Upper lobe of left lung (tissue), 4 donors: ENCODE data around the gene DYNLRB2.

Experiments
- CTCF ChIP-seq, 6 experiments: fragments of 450-650 bp in 4 of 6; fragments of 200-600 bp in 2 of 6; sonication (generic) in 2 of 6; IDR thresholded peaks; one replicate each; pipeline ENCODE4 v1.5.1; 2016 to 2019; ENCODE audit warnings: antibody characterized with exemption in 6 of 6
- EP300 ChIP-seq, 4 donors: sonication (generic); formaldehyde crosslinking; IDR thresholded peaks; one replicate each; pipeline ENCODE4 v1.5.1; 2017; ENCODE audit warnings: antibody characterized with exemption in 4 of 4, control low read depth in 2 of 4
- POLR2A ChIP-seq, 4 donors: fragments of 450-650 bp; IDR thresholded peaks; one replicate each; pipeline ENCODE4 v1.5.1; 2016 to 2017; ENCODE audit warnings: antibody characterized with exemption in 4 of 4, mild to moderate bottlenecking in 2 of 4
- POLR2AphosphoS5 ChIP-seq, 2 donors: sonication (generic); formaldehyde crosslinking; IDR thresholded peaks; one replicate each; pipeline ENCODE4 v1.5.1; 2017; ENCODE audit warnings: antibody characterized with exemption in 2 of 2

GRCh38 chr16:80556481-80556880 is 15.7 kb downstream of the DYNLRB2 start:
- TF ChIP-seq POLR2A (IDR thresholded peaks at IDR 0.05), result no peak
- TF ChIP-seq CTCF (IDR thresholded peaks at IDR 0.05), result no peak
- no peak for TF ChIP-seq POLR2AphosphoS5 (IDR thresholded peaks at IDR 0.05)
- TF ChIP-seq EP300 (IDR thresholded peaks at IDR 0.05), result no peak
